Endothelial cell (in vitro differentiated cells): ENCODE data around the gene CUZD1. TPM values are rescaled to one million over a fixed set of nuclear protein-coding genes. Genes with fewer than 3 reads are reported as not detected.
A peak's percentile ranks its signal among the peaks of the same experiment; 100 is the strongest.
"Not testable (repeated sequence)": the region's sequence is repeated elsewhere in the genome, so short reads cannot be mapped to it uniquely, and the experiment has no call there.

Source experiments
- DNase-seq: peaks from one replicate; pipeline ENCODE4 v3.0.0; 2021; ENCODE audit warnings: low spot score
- H3K27ac Mint-ChIP-seq: one replicate; pipeline ENCODE4 v1.8.0; 2021; ENCODE audit warnings: mixed read lengths, inconsistent platforms; ENCODE audit not compliant: unreplicated experiment
- H3K27me3 Mint-ChIP-seq: one replicate; pipeline ENCODE4 v1.8.0; 2021; ENCODE audit warnings: mild to moderate bottlenecking, moderate library complexity, mixed read lengths, inconsistent platforms; ENCODE audit not compliant: unreplicated experiment
- H3K36me3 Mint-ChIP-seq: one replicate; pipeline ENCODE4 v1.8.0; 2021; ENCODE audit warnings: mild to moderate bottlenecking, low read depth, mixed read lengths, inconsistent platforms; ENCODE audit not compliant: unreplicated experiment
- H3K4me1 Mint-ChIP-seq: one replicate; pipeline ENCODE4 v1.8.0; 2021; ENCODE audit warnings: mild to moderate bottlenecking, mixed read lengths, inconsistent platforms; ENCODE audit not compliant: unreplicated experiment
- H3K4me3 Mint-ChIP-seq: one replicate; pipeline ENCODE4 v1.8.0; 2021; ENCODE audit warnings: mild to moderate bottlenecking, mixed read lengths, inconsistent platforms; ENCODE audit not compliant: unreplicated experiment
- H3K9me3 Mint-ChIP-seq: one replicate; pipeline ENCODE4 v1.8.0; 2021; ENCODE audit warnings: mixed read lengths, inconsistent platforms; ENCODE audit not compliant: unreplicated experiment
- CTCF ChIP-seq: fragments of 200-600 bp; sonication (generic); IDR thresholded peaks from one replicate; pipeline ENCODE4 v1.5.0; 2021; ENCODE audit warnings: antibody characterized with exemption; ENCODE audit not compliant: unreplicated experiment
- total RNA-seq: library from RNA; stranded (reverse); fragmentation: NEBNext Ultra II Directional; extraction: Animal tissue kit (Norgen Biotek cat#: 25700); gene quantifications from one replicate; pipeline ENCODE4 v1.2.1, GENCODE V29; 2021; ENCODE audit not compliant: unreplicated experiment

Gene CUZD1
- total RNA-seq, 1 donor from 2014 or later, result 0.54 TPM

GRCh38 chr10:122875843-122876466 lies 30.3 kb upstream of the CUZD1 start:
- peaks cover 6% of the 10 kb centered on the region for H3K4me1 Mint-ChIP-seq
- no peaks in the 10 kb centered on the region for H3K36me3 Mint-ChIP-seq
- no peaks in the 10 kb centered on the region for H3K27me3 Mint-ChIP-seq
- TF ChIP-seq CTCF, result no peak
- no peak overlapping the region for H3K27ac Mint-ChIP-seq
- DNase-seq, result no peak
- no peaks in the 10 kb centered on the region for H3K9me3 Mint-ChIP-seq
- no peak overlapping the region for H3K4me3 Mint-ChIP-seq

GRCh38 chr10:122871947-122872346 lies 26.3 kb upstream of the CUZD1 start:
- H3K4me3 Mint-ChIP-seq, DNase-seq, H3K9me3 Mint-ChIP-seq, H3K27ac Mint-ChIP-seq, H3K4me1 Mint-ChIP-seq, H3K36me3 Mint-ChIP-seq, H3K27me3 Mint-ChIP-seq: not testable (repeated sequence)

- not testable (repeated sequence) for H3K36me3 Mint-ChIP-seq, H3K4me1 Mint-ChIP-seq, H3K4me3 Mint-ChIP-seq, H3K27me3 Mint-ChIP-seq, DNase-seq, H3K27ac Mint-ChIP-seq, H3K9me3 Mint-ChIP-seq
These were observed 23.1 kb upstream of the CUZD1 start for GRCh38 chr10:122868768-122869167.

GRCh38 chr10:122866757-122867482 lies 21.3 kb upstream of the CUZD1 start:
- not testable (repeated sequence) for H3K27me3 Mint-ChIP-seq, H3K36me3 Mint-ChIP-seq, H3K27ac Mint-ChIP-seq, H3K9me3 Mint-ChIP-seq, H3K4me1 Mint-ChIP-seq, DNase-seq
- peak overlapping the region; percentile 18 for H3K4me3 Mint-ChIP-seq

GRCh38 chr10:122864901-122865300 lies 19.2 kb upstream of the CUZD1 start:
- Mint-ChIP-seq H3K4me3 (no peak overlapping the region), H3K27me3 (no peaks in the 10 kb centered on the region), H3K9me3 (peaks cover 4% of the 10 kb centered on the region), H3K27ac (no peak overlapping the region), H3K4me1 (peaks cover 4% of the 10 kb centered on the region), H3K36me3 (peaks cover 6% of the 10 kb centered on the region)
- no peak for TF ChIP-seq CTCF
- DNase-seq, result no peak

- Mint-ChIP-seq H3K4me1 (peaks cover 4% of the 10 kb centered on the region), H3K9me3 (peaks cover 4% of the 10 kb centered on the region), H3K27ac (no peak overlapping the region), H3K4me3 (no peak overlapping the region), H3K36me3 (peaks cover 6% of the 10 kb centered on the region), H3K27me3 (no peaks in the 10 kb centered on the region)
- TF ChIP-seq CTCF, result no peak
- no peak for DNase-seq
These were observed 18.5 kb upstream of the CUZD1 start for GRCh38 chr10:122864194-122864592.
